DOHH2 (cell line): Measurements from ENCODE around the gene EGFL8.

Experiments
- H3F3A ChIP-seq: fragments of 200-600 bp; sonication (generic), shearing (Covaris generic); 2 replicates; pipeline ENCODE4 v1.6.0; 2016; ENCODE audit warnings: antibody characterized with exemption, mild to moderate bottlenecking; ENCODE audit not compliant: control insufficient read depth, insufficient read depth
- H3K27ac ChIP-seq: fragments of 200-600 bp; sonication (generic); 2 replicates; pipeline ENCODE4 v1.5.1; 2014; ENCODE audit warnings: low read depth, mild to moderate bottlenecking, low read length, moderate library complexity
- H3K27me3 ChIP-seq: fragments of 200-600 bp; sonication (generic); 2 replicates; pipeline ENCODE4 v1.6.1; 2014; ENCODE audit warnings: mild to moderate bottlenecking, low read length, mixed read lengths; ENCODE audit not compliant: control insufficient read depth
- H3K36me3 ChIP-seq: fragments of 200-600 bp; sonication (generic); 2 replicates; pipeline ENCODE4 v1.6.1; 2014; ENCODE audit warnings: mild to moderate bottlenecking, low read length, moderate library complexity, mixed read lengths; ENCODE audit not compliant: control insufficient read depth
- H3K4me1 ChIP-seq: fragments of 200-600 bp; sonication (generic); 2 replicates; pipeline ENCODE4 v1.6.1; 2014; ENCODE audit warnings: mild to moderate bottlenecking, low read length, mixed read lengths; ENCODE audit not compliant: control insufficient read depth
- H3K4me2 ChIP-seq: fragments of 200-600 bp; sonication (generic); 2 replicates; pipeline ENCODE4 v1.6.0; 2014; ENCODE audit warnings: mild to moderate bottlenecking, low read length, moderate library complexity
- H3K4me3 ChIP-seq: fragments of 200-600 bp; sonication (generic); 2 replicates; pipeline ENCODE4 v1.5.1; 2014; ENCODE audit warnings: mild to moderate bottlenecking, low read length, mixed read lengths
- H3K79me2 ChIP-seq: fragments of 200-600 bp; sonication (generic); 2 replicates; pipeline ENCODE4 v1.6.1; 2014; ENCODE audit warnings: mild to moderate bottlenecking, low read length, mixed read lengths; ENCODE audit not compliant: control insufficient read depth
- H3K9me2 ChIP-seq: fragments of 200-600 bp; sonication (generic); replicated peaks from 2 replicates; pipeline ENCODE4 v1.6.1; 2014; ENCODE audit warnings: mild to moderate bottlenecking, low read length, mixed read lengths; ENCODE audit not compliant: control insufficient read depth
- H3K9me3 ChIP-seq: fragments of 200-600 bp; sonication (generic); 2 replicates; pipeline ENCODE4 v1.6.1; 2014; ENCODE audit warnings: antibody characterized with exemption, low read length, mixed read lengths; ENCODE audit not compliant: control insufficient read depth, insufficient read depth
- H4K20me1 ChIP-seq: fragments of 200-600 bp; sonication (generic); 2 replicates; pipeline ENCODE4 v1.6.0; 2014; ENCODE audit warnings: low read depth, mild to moderate bottlenecking, antibody characterized with exemption, low read length, moderate library complexity; ENCODE audit not compliant: control insufficient read depth, insufficient read depth
- EZH2phosphoT487 ChIP-seq: fragments of 200-600 bp; sonication (generic); IDR thresholded peaks from 2 replicates; pipeline ENCODE4 v1.6.1; 2017; ENCODE audit warnings: borderline replicate concordance, mild to moderate bottlenecking, antibody characterized with exemption, low read length, moderate library complexity, mixed read lengths
- TF ChIP-seq, protein P1 (sequence below): fragments of 200-600 bp; sonication (generic); IDR thresholded peaks from one replicate; pipeline ENCODE4 v1.5.1; 2014; ENCODE audit warnings: antibody characterized with exemption, mild to moderate bottlenecking, low read depth, low read length; ENCODE audit not compliant: poor library complexity, severe bottlenecking

EGFL8 gene

DNA sequence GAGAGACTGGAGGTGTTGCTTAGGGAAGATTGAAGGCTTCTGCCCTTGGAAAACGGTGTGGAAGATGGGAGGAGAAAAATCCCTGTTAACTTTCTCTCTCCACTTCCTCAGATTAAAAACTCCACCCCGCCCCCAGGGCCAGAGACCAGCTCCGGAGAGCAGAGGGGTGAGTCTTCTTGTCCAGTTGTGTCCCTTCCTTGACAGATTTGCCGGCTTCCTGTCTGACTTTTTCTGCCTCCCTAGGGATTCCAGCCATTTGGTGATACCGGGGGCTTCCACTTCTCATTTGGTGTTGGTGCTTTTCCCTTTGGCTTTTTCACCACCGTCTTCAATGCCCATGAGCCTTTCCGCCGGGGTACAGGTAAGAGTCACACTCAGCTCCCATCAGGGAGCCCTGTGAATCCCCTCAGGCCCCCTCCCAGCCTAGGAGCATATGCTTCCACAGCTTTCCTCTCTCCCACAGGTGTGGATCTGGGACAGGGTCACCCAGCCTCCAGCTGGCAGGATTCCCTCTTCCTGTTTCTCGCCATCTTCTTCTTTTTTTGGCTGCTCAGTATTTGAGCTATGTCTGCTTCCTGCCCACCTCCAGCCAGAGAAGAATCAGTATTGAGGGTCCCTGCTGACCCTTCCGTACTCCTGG, 15.5 kb downstream of the EGFL8 start:
- Histone ChIP-seq H3K4me2 (peak overlapping the region; percentile 99), H4K20me1 (no peaks in the 10 kb centered on the region), H3K27ac (no peak overlapping the region; the same call in 1 of the 2 replicates), H3K9me2 (no peaks in the 10 kb centered on the region), H3K79me2 (peaks cover 46% of the 10 kb centered on the region), H3K4me3 (peak overlapping the region; percentile 85), H3K36me3 (peaks cover 50% of the 10 kb centered on the region), H3K4me1 (peaks cover 31% of the 10 kb centered on the region), H3F3A (peaks cover 11% of the 10 kb centered on the region), H3K27me3 (no peaks in the 10 kb centered on the region), H3K9me3 (no peaks in the 10 kb centered on the region)
- no peak for TF ChIP-seq EZH2phosphoT487
- TF ChIP-seq, protein P1, sequence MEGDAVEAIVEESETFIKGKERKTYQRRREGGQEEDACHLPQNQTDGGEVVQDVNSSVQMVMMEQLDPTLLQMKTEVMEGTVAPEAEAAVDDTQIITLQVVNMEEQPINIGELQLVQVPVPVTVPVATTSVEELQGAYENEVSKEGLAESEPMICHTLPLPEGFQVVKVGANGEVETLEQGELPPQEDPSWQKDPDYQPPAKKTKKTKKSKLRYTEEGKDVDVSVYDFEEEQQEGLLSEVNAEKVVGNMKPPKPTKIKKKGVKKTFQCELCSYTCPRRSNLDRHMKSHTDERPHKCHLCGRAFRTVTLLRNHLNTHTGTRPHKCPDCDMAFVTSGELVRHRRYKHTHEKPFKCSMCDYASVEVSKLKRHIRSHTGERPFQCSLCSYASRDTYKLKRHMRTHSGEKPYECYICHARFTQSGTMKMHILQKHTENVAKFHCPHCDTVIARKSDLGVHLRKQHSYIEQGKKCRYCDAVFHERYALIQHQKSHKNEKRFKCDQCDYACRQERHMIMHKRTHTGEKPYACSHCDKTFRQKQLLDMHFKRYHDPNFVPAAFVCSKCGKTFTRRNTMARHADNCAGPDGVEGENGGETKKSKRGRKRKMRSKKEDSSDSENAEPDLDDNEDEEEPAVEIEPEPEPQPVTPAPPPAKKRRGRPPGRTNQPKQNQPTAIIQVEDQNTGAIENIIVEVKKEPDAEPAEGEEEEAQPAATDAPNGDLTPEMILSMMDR = no peak

GRCh38 chr6:32181148-32181702, 16.8 kb downstream of the EGFL8 start:
- Histone ChIP-seq H3K4me2 (no peak overlapping the region), H4K20me1 (no peaks in the 10 kb centered on the region), H3K79me2 (peaks cover 35% of the 10 kb centered on the region), H3K9me3 (no peaks in the 10 kb centered on the region), H3K27me3 (no peaks in the 10 kb centered on the region), H3K4me3 (no peak overlapping the region), H3K27ac (no peak overlapping the region), H3F3A (peaks cover 11% of the 10 kb centered on the region), H3K36me3 (peaks cover 56% of the 10 kb centered on the region), H3K9me2 (no peaks in the 10 kb centered on the region), H3K4me1 (peaks cover 31% of the 10 kb centered on the region)
- no peak for TF ChIP-seq EZH2phosphoT487
- TF ChIP-seq, protein P1 = no peak

DNA sequence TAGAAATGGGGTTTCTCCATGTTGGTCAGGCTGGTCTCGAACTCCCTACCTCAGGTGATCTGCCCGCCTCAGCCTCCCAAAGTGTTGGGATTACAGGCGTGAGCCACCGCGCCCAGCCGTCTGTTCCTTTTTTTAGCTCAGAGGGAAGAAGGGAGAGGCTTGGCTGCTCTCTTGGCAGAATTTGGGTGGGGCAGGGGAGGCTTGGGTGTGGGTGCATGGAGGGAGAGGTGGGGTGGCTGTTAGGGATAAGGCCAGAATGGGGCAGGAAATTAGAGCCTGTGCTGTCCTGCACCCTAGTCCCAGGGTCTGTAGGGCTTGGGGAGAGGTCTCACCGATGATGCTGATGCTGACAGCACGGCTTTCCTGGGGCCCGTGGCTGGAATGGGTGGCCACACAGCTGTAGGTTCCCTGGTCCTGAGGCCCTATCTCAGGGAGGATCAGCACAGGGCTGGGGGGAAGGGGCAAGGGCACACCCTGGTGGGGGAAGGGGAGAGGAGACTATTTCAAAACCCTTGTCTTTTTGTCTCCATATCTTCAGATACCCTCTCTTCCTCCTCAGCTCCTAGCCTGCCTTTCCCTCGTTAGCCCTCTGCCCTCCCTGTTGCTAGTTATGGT, 17.6 kb downstream of the EGFL8 start:
- H3K79me2 ChIP-seq = peaks cover 27% of the 10 kb centered on the region
- no peak overlapping the region for H3K27ac ChIP-seq
- peaks cover 64% of the 10 kb centered on the region for H3K36me3 ChIP-seq
- no peaks in the 10 kb centered on the region for H4K20me1 ChIP-seq
- no peak overlapping the region for H3K4me3 ChIP-seq
- H3K27me3 ChIP-seq = no peaks in the 10 kb centered on the region
- peaks cover 31% of the 10 kb centered on the region for H3K4me1 ChIP-seq
- TF ChIP-seq EZH2phosphoT487 = no peak
- TF ChIP-seq, protein P1 = no peak
- peaks cover 9% of the 10 kb centered on the region for H3F3A ChIP-seq
- H3K4me2 ChIP-seq = no peak overlapping the region
- no peaks in the 10 kb centered on the region for H3K9me2 ChIP-seq
- H3K9me3 ChIP-seq = no peaks in the 10 kb centered on the region
